Type B pancreatic cell (in vitro differentiated cells): ENCODE data around the gene SLC2A13. TPM values are rescaled to one million over a fixed set of nuclear protein-coding genes. Genes with fewer than 3 reads are reported as not detected.
A peak's percentile ranks its signal among the peaks of the same experiment; 100 is the strongest.

ENCODE experiments used
- DNase-seq: peaks from one replicate; pipeline ENCODE4 v3.0.0; 2021; ENCODE audit warnings: mixed read lengths; ENCODE audit not compliant: unreplicated experiment; ENCODE audit errors: extremely low spot score
- H3K27ac Mint-ChIP-seq: 2 replicates; pipeline ENCODE4 v1.8.0; 2021; ENCODE audit warnings: mild to moderate bottlenecking, mixed read lengths
- H3K27me3 Mint-ChIP-seq: 2 replicates; pipeline ENCODE4 v1.8.0; 2021; ENCODE audit warnings: mixed read lengths
- H3K36me3 Mint-ChIP-seq: 2 replicates; pipeline ENCODE4 v1.8.0; 2021; ENCODE audit warnings: mixed read lengths
- H3K4me1 Mint-ChIP-seq: one replicate; pipeline ENCODE4 v1.8.0; 2021; ENCODE audit warnings: mixed read lengths; ENCODE audit not compliant: unreplicated experiment
- H3K4me3 Mint-ChIP-seq: 2 replicates; pipeline ENCODE4 v1.8.0; 2021; ENCODE audit warnings: mild to moderate bottlenecking, mixed read lengths
- H3K9me3 Mint-ChIP-seq: 2 replicates; pipeline ENCODE4 v1.8.0; 2021; ENCODE audit warnings: mixed read lengths
- total RNA-seq: library from RNA; stranded (reverse); gene quantifications from 2 replicates; pipeline ENCODE4 v1.2.1, GENCODE V29; 2021; ENCODE audit warnings: low replicate concordance
- TF ChIP-seq, protein P1 (sequence below): fragments of 200-600 bp; sonication (generic); conservative IDR thresholded peaks from 2 replicates; pipeline ENCODE4 v1.5.0; 2021; ENCODE audit warnings: antibody characterized with exemption, mild to moderate bottlenecking

Gene SLC2A13
- total RNA-seq, 1 donor from 2014 or later, result 7.1 TPM

DNA sequence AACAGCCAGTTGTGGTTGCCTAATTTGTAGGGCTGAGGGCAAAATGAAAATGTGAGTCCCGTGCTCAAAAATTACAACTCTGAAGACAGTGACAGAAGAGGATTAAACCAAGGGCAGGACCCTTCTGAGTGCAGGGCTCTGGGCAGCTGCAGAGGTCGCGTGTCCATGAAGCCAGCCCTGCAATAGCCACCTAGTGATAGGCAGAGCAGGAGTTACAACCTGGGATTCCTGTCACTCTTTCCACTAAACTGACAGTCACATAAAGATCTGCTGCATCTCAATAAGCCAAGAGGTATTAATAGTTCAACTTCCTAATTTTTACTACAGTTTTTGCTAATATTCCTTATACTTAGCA lies 94.1 kb downstream of the SLC2A13 start:
- TF ChIP-seq, protein P1, sequence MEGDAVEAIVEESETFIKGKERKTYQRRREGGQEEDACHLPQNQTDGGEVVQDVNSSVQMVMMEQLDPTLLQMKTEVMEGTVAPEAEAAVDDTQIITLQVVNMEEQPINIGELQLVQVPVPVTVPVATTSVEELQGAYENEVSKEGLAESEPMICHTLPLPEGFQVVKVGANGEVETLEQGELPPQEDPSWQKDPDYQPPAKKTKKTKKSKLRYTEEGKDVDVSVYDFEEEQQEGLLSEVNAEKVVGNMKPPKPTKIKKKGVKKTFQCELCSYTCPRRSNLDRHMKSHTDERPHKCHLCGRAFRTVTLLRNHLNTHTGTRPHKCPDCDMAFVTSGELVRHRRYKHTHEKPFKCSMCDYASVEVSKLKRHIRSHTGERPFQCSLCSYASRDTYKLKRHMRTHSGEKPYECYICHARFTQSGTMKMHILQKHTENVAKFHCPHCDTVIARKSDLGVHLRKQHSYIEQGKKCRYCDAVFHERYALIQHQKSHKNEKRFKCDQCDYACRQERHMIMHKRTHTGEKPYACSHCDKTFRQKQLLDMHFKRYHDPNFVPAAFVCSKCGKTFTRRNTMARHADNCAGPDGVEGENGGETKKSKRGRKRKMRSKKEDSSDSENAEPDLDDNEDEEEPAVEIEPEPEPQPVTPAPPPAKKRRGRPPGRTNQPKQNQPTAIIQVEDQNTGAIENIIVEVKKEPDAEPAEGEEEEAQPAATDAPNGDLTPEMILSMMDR, result no peak
- H3K4me3 Mint-ChIP-seq, result no peak overlapping the region

DNA sequence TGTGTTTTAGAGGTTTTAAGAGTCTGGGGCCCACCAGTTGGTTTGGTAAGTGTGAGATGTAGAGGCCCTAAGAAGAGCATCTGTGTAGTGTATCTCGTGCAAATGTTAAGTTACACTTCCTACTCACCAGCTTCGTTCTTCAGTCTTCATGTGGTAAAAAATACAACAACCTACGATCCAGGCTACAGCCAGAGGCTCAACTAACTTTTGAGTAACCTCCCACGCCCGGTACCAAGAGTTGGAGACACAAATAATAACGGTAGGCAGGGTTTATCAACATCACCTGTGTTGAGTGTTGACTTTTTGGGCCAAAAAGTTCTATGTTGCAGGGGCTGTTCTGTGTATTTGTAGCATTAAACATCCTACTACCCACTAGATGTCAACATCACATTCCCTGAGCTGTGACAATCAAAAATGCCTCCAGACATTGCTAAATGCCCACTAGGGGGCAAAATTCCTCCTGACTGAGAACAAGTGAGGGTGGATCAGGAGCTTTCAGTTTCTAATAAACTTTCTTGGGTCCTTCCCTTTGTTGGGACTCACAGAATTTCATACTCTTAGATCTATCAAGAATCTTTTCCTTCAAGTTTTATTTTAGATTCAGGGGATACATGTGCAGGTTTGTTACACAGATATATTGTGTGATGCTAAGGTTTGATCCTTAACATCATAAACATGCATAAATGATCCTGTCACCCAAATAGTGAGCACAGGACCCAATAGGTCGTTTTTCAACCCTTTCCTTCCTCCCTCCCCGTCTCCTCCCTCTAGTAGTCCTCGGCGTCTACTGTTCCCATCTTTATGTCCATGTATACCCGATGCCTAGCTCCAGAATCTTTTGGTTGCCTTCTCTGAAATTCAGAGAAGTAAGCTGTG lies 94.7 kb downstream of the SLC2A13 start:
- DNase-seq, result no peak
- Mint-ChIP-seq H3K4me1 (no peaks in the 10 kb centered on the region), H3K36me3 (no peaks in the 10 kb centered on the region), H3K9me3 (no peaks in the 10 kb centered on the region), H3K27ac (no peak overlapping the region), H3K27me3 (no peaks in the 10 kb centered on the region), H3K4me3 (no peak overlapping the region)
- TF ChIP-seq, protein P1, result peak; percentile 83

More for the DNA sequence above, 94.1 kb downstream of the SLC2A13 start:
- Mint-ChIP-seq H3K9me3 (no peaks in the 10 kb centered on the region), H3K4me1 (no peaks in the 10 kb centered on the region), H3K36me3 (no peaks in the 10 kb centered on the region), H3K27me3 (no peaks in the 10 kb centered on the region), H3K27ac (no peak overlapping the region)
- DNase-seq, result no peak

- H3K36me3 Mint-ChIP-seq, result peaks cover 22% of the 10 kb centered on the region
- H3K27ac Mint-ChIP-seq, result no peak overlapping the region
- peaks cover 13% of the 10 kb centered on the region for H3K9me3 Mint-ChIP-seq
- TF ChIP-seq, protein P1, result no peak
- DNase-seq, result no peak
- no peaks in the 10 kb centered on the region for H3K27me3 Mint-ChIP-seq
- no peaks in the 10 kb centered on the region for H3K4me1 Mint-ChIP-seq
- H3K4me3 Mint-ChIP-seq, result peak overlapping the region; percentile 14
Measured at GRCh38 chr12:40002178-40003169, 103.4 kb downstream of the SLC2A13 start.

- H3K4me3 Mint-ChIP-seq, result no peak overlapping the region
- H3K27me3 Mint-ChIP-seq, result no peaks in the 10 kb centered on the region
- H3K36me3 Mint-ChIP-seq, result peaks cover 28% of the 10 kb centered on the region
- H3K4me1 Mint-ChIP-seq, result no peaks in the 10 kb centered on the region
- DNase-seq, result no peak
- TF ChIP-seq, protein P1, result no peak
- H3K27ac Mint-ChIP-seq, result no peak overlapping the region
- peaks cover 19% of the 10 kb centered on the region for H3K9me3 Mint-ChIP-seq
Measured at GRCh38 chr12:40001406-40001805, 104.5 kb downstream of the SLC2A13 start.

DNA sequence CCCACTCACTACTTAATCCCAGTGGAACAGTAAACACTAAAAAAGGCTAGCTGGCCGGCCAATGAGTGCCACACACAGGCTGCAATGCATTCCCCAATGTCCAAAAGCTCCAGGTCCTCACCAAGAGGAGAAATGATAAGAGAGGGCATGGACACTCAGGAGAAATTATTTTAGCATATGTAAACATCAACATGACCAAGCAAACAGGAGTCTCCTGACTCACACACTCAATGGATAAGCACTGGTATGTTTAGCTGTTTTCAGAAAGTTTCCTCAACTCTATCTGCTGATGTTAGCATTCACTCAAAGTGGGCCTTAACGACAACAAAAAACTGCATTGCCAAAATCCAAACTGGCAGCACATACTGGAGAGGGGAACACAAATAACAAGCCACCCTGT lies 105.0 kb downstream of the SLC2A13 start:
- Mint-ChIP-seq H3K27me3 (no peaks in the 10 kb centered on the region), H3K9me3 (peaks cover 19% of the 10 kb centered on the region), H3K27ac (no peak overlapping the region), H3K4me1 (no peaks in the 10 kb centered on the region), H3K36me3 (peaks cover 31% of the 10 kb centered on the region), H3K4me3 (no peak overlapping the region)
- TF ChIP-seq, protein P1, result no peak
- no peak for DNase-seq
